ENCODE data around the gene GUCY2F.

- TF ChIP-seq CTCF (IDR thresholded peaks at IDR 0.05) (no peak), POLR2A (IDR thresholded peaks at IDR 0.05) (no peak)
Measured at GRCh38 chrX:109356684-109357083, 125.2 kb downstream of the GUCY2F start.
